DOHH2 (cell line): ENCODE results near the gene CAPN7.

ENCODE experiments used
- H3F3A ChIP-seq: fragments of 200-600 bp; sonication (generic), shearing (Covaris generic); 2 replicates; pipeline ENCODE4 v1.6.0; 2016; ENCODE audit warnings: antibody characterized with exemption, mild to moderate bottlenecking; ENCODE audit not compliant: control insufficient read depth, insufficient read depth
- H3K27ac ChIP-seq: fragments of 200-600 bp; sonication (generic); 2 replicates; pipeline ENCODE4 v1.5.1; 2014; ENCODE audit warnings: low read depth, mild to moderate bottlenecking, low read length, moderate library complexity
- H3K27me3 ChIP-seq: fragments of 200-600 bp; sonication (generic); 2 replicates; pipeline ENCODE4 v1.6.1; 2014; ENCODE audit warnings: mild to moderate bottlenecking, low read length, mixed read lengths; ENCODE audit not compliant: control insufficient read depth
- H3K36me3 ChIP-seq: fragments of 200-600 bp; sonication (generic); 2 replicates; pipeline ENCODE4 v1.6.1; 2014; ENCODE audit warnings: mild to moderate bottlenecking, low read length, moderate library complexity, mixed read lengths; ENCODE audit not compliant: control insufficient read depth
- H3K4me1 ChIP-seq: fragments of 200-600 bp; sonication (generic); 2 replicates; pipeline ENCODE4 v1.6.1; 2014; ENCODE audit warnings: mild to moderate bottlenecking, low read length, mixed read lengths; ENCODE audit not compliant: control insufficient read depth
- H3K4me2 ChIP-seq: fragments of 200-600 bp; sonication (generic); 2 replicates; pipeline ENCODE4 v1.6.0; 2014; ENCODE audit warnings: mild to moderate bottlenecking, low read length, moderate library complexity
- H3K4me3 ChIP-seq: fragments of 200-600 bp; sonication (generic); 2 replicates; pipeline ENCODE4 v1.5.1; 2014; ENCODE audit warnings: mild to moderate bottlenecking, low read length, mixed read lengths
- H3K79me2 ChIP-seq: fragments of 200-600 bp; sonication (generic); 2 replicates; pipeline ENCODE4 v1.6.1; 2014; ENCODE audit warnings: mild to moderate bottlenecking, low read length, mixed read lengths; ENCODE audit not compliant: control insufficient read depth
- H3K9me2 ChIP-seq: fragments of 200-600 bp; sonication (generic); replicated peaks from 2 replicates; pipeline ENCODE4 v1.6.1; 2014; ENCODE audit warnings: mild to moderate bottlenecking, low read length, mixed read lengths; ENCODE audit not compliant: control insufficient read depth
- H3K9me3 ChIP-seq: fragments of 200-600 bp; sonication (generic); 2 replicates; pipeline ENCODE4 v1.6.1; 2014; ENCODE audit warnings: antibody characterized with exemption, low read length, mixed read lengths; ENCODE audit not compliant: control insufficient read depth, insufficient read depth
- H4K20me1 ChIP-seq: fragments of 200-600 bp; sonication (generic); 2 replicates; pipeline ENCODE4 v1.6.0; 2014; ENCODE audit warnings: low read depth, mild to moderate bottlenecking, antibody characterized with exemption, low read length, moderate library complexity; ENCODE audit not compliant: control insufficient read depth, insufficient read depth
- CTCF ChIP-seq: fragments of 200-600 bp; sonication (generic); IDR thresholded peaks from one replicate; pipeline ENCODE4 v1.5.1; 2014; ENCODE audit warnings: antibody characterized with exemption, mild to moderate bottlenecking, low read depth, low read length; ENCODE audit not compliant: poor library complexity, severe bottlenecking
- EZH2phosphoT487 ChIP-seq: fragments of 200-600 bp; sonication (generic); IDR thresholded peaks from 2 replicates; pipeline ENCODE4 v1.6.1; 2017; ENCODE audit warnings: borderline replicate concordance, mild to moderate bottlenecking, antibody characterized with exemption, low read length, moderate library complexity, mixed read lengths

The CAPN7 gene

GRCh38 chr3:15263120-15263519, 57.1 kb downstream of the CAPN7 start:
- Histone ChIP-seq H3K79me2 (no peaks in the 10 kb centered on the region; the same call in 1 of the 2 replicates), H3K27me3 (no peaks in the 10 kb centered on the region), H3K9me2 (no peaks in the 10 kb centered on the region), H4K20me1 (no peaks in the 10 kb centered on the region), H3K36me3 (peaks cover 51% of the 10 kb centered on the region), H3F3A (no peaks in the 10 kb centered on the region), H3K4me3 (no peak overlapping the region), H3K27ac (no peak overlapping the region), H3K4me1 (peaks cover 10% of the 10 kb centered on the region; the same call in 1 of the 2 replicates), H3K4me2 (no peak overlapping the region), H3K9me3 (no peaks in the 10 kb centered on the region)
- TF ChIP-seq EZH2phosphoT487 (no peak), CTCF (no peak)

GRCh38 chr3:15263926-15264325, 57.9 kb downstream of the CAPN7 start:
- H3K9me2 ChIP-seq, result no peaks in the 10 kb centered on the region
- H3K4me1 ChIP-seq, result peaks cover 12% of the 10 kb centered on the region; the same call in 1 of the 2 replicates
- H3K4me3 ChIP-seq, result no peak overlapping the region
- H4K20me1 ChIP-seq, result no peaks in the 10 kb centered on the region
- no peaks in the 10 kb centered on the region; the same call in 1 of the 2 replicates for H3K79me2 ChIP-seq
- no peak overlapping the region for H3K27ac ChIP-seq
- H3K36me3 ChIP-seq, result peaks cover 48% of the 10 kb centered on the region
- no peaks in the 10 kb centered on the region for H3K27me3 ChIP-seq
- H3K9me3 ChIP-seq, result no peaks in the 10 kb centered on the region
- no peak overlapping the region for H3K4me2 ChIP-seq
- no peaks in the 10 kb centered on the region for H3F3A ChIP-seq
- TF ChIP-seq CTCF (no peak), EZH2phosphoT487 (no peak)

GRCh38 chr3:15264486-15264885, 58.4 kb downstream of the CAPN7 start:
- Histone ChIP-seq H3K9me3 (no peaks in the 10 kb centered on the region), H3K36me3 (peaks cover 47% of the 10 kb centered on the region), H3K9me2 (no peaks in the 10 kb centered on the region), H3K4me1 (peaks cover 12% of the 10 kb centered on the region; the same call in 1 of the 2 replicates), H3K4me3 (no peak overlapping the region), H3K27me3 (no peaks in the 10 kb centered on the region), H3K4me2 (no peak overlapping the region), H3K27ac (no peak overlapping the region), H3F3A (no peaks in the 10 kb centered on the region), H3K79me2 (no peaks in the 10 kb centered on the region; the same call in 1 of the 2 replicates), H4K20me1 (no peaks in the 10 kb centered on the region)
- TF ChIP-seq CTCF, result no peak
- no peak for TF ChIP-seq EZH2phosphoT487
